ENCODE measurements around the gene SEPTIN1. TPM values are rescaled to one million over a fixed set of nuclear protein-coding genes. Genes with fewer than 3 reads are reported as not detected.

Gene SEPTIN1
- total and polyA plus RNA-seq, 2 of the 13 experiments (the other 11 are each of a cell fraction or from before 2014, with no cell fraction given) = 0.18 to 0.67 TPM

GRCh38 chr16:30394592-30395154 is 12.3 kb upstream of the SEPTIN1 start:
- Histone ChIP-seq H3K4me1 (ENCODE audit: insufficient read depth, low read length) (peaks cover 31% of the 10 kb centered on the region), H3K27ac (ENCODE audit: extremely low read length, insufficient read depth, low read length) (peak overlapping the region; percentile 73), H3K9ac (ENCODE audit: insufficient read depth, low read depth, low read length) (peak overlapping the region; percentile 83), H4K20me1 (ENCODE audit: insufficient read depth, low read length) (no peaks in the 10 kb centered on the region; the same call in 1 of the 2 replicates), H3K79me2 (ENCODE audit: insufficient read depth, low read length) (peaks cover 17% of the 10 kb centered on the region), H3K4me3 (replicated peaks in 1 of 3; ENCODE audit: insufficient read depth in 1 of 3, low read depth in 2 of 3, low read length in 3 of 3) (peak overlapping the region; percentile 75 to 93 (median 75)), H3K27me3 (ENCODE audit: control insufficient read depth in 1 of 2, insufficient read depth in 2 of 2, low read length in 2 of 2) (no peaks in the 10 kb centered on the region), H3K36me3 (replicated peaks in 1 of 2; ENCODE audit: control insufficient read depth in 1 of 2, insufficient read depth in 2 of 2, low read length in 2 of 2) (peaks cover 3 to 17% of the 10 kb centered on the region in 2 experiments; a peak in 4 of 5 replicates), H2AFZ (ENCODE audit: low read length) (peak overlapping the region; percentile 9), H3K4me2 (ENCODE audit: low read depth, low read length) (peak overlapping the region; percentile 99), H3K9me3 (ENCODE audit: low read length) (no peaks in the 10 kb centered on the region)
- ChIA-PET POLR2A (interaction anchor here (1.0 to 3.3 kb wide), 15 partner anchors 10 to 264 kb away, joined by 3 to 70 read pairs (median 6); partner anchors contain the start of genes CD2BP2, DCTPP1, FBRS and SEPTIN1), CTCF (ENCODE audit: low intra/inter-chr PET ratio, low total read pairs) (interaction anchor here (1.2 to 2.6 kb wide), 3 partner anchors 15 to 234 kb away, joined by 3 to 20 read pairs (median 4); partner anchors contain the start of gene DCTPP1)
- in situ Hi-C loops (cut with HindIII; ENCODE audit: extremely low pct_ligation_motif_present, low pct_unique_long_range_greater_than_20kb) = no loop called here
- WGBS (ENCODE audit: low lambda C conversion rate) = 2% methylated on average over 31 of the region's 31 CpGs
- ATAC-seq (peak; percentile 54), FAIRE-seq (no peak), DNase-seq (ENCODE audit: low spot score) (no peak)
- intact Hi-C loops (cut with micrococcal nuclease; ENCODE audit: unreplicated experiment) = loop anchor here (1.0 kb wide), 4 partner anchors 15 to 39 kb away; partner anchors contain the start of gene CD2BP2
- BruUV-seq (replicated peaks) = no TSS peak
- TF ChIP-seq BRF2 (CRISPR knock-in tag; IDR thresholded peaks at IDR 0.05) = no peak
- TF ChIP-seq ZNF766 (CRISPR knock-in tag; IDR thresholded peaks at IDR 0.05; ENCODE audit: borderline replicate concordance) = no peak
- TF ChIP-seq YY1 (IDR thresholded peaks at IDR 0.05; ENCODE audit: insufficient read depth, insufficient replicate concordance, low read depth, low read length) = no peak
- TF ChIP-seq MEIS1 (CRISPR knock-in tag; IDR thresholded peaks at IDR 0.05; ENCODE audit: borderline replicate concordance) = no peak
- TF ChIP-seq ZNF569 (CRISPR knock-in tag; IDR thresholded peaks at IDR 0.05; ENCODE audit: borderline replicate concordance) = no peak
- 0 out of 2 replicates have a peak, but pooled peaks have one; percentile 17 for TF ChIP-seq ZBTB42 (CRISPR knock-in tag; IDR thresholded peaks at IDR 0.05)
- 0 out of 2 replicates have a peak, but pooled peaks have one; percentile 25 for TF ChIP-seq NKX3-1 (CRISPR knock-in tag; IDR thresholded peaks at IDR 0.05)
- TF ChIP-seq IKZF1 (IDR thresholded peaks at IDR 0.05) = no peak
- no peak for TF ChIP-seq TBP (CRISPR knock-in tag; IDR thresholded peaks at IDR 0.05)
- 0 out of 2 replicates have a peak, but pooled peaks have one; percentile 7 for TF ChIP-seq JDP2 (CRISPR knock-in tag; IDR thresholded peaks at IDR 0.05; ENCODE audit: borderline replicate concordance)
- peak; percentile 30; the same call in 1 of the 2 replicates for TF ChIP-seq ZNF546 (CRISPR knock-in tag; conservative IDR thresholded peaks at IDR 0.05)
- 0 out of 2 replicates have a peak, but pooled peaks have one; percentile 64 for TF ChIP-seq NAIF1 (CRISPR knock-in tag; IDR thresholded peaks at IDR 0.05; ENCODE audit: borderline replicate concordance)
- no peak for TF ChIP-seq RBM22 (optimal IDR thresholded peaks at IDR 0.05; ENCODE audit: low read length)
- 0 out of 2 replicates have a peak, but pooled peaks have one; percentile 10 for TF ChIP-seq ZNF672 (CRISPR knock-in tag; IDR thresholded peaks at IDR 0.05)
- no peak for TF ChIP-seq PRDM4 (CRISPR knock-in tag; IDR thresholded peaks at IDR 0.05; ENCODE audit: borderline replicate concordance)
- no peak for TF ChIP-seq ZNF784 (CRISPR knock-in tag; IDR thresholded peaks at IDR 0.05; ENCODE audit: borderline replicate concordance)
- TF ChIP-seq ZNF225 (CRISPR knock-in tag; IDR thresholded peaks at IDR 0.05) = no peak
- TF ChIP-seq KLF6 (CRISPR knock-in tag; IDR thresholded peaks at IDR 0.05) = no peak
- peak; percentile 53; the same call in 1 of the 2 replicates for TF ChIP-seq ZNF138 (CRISPR knock-in tag; IDR thresholded peaks at IDR 0.05; ENCODE audit: low read depth)
- 0 out of 2 replicates have a peak, but pooled peaks have one; percentile 56 for TF ChIP-seq ZC3H13 (CRISPR knock-in tag; IDR thresholded peaks at IDR 0.05)
- TF ChIP-seq ZNF207 (IDR thresholded peaks at IDR 0.05; ENCODE audit: borderline replicate concordance) = no peak
